Left renal cortex interstitium (tissue), 4 donors: ENCODE measurements around the gene HMMR. TPM values are rescaled to one million over a fixed set of nuclear protein-coding genes. Genes with fewer than 3 reads are reported as not detected.

ENCODE experiments used
- polyA plus RNA-seq, 4 donors: library from polyadenylated mRNA; unstranded; fragments of 120-200 nt; gene quantifications; one replicate each; pipeline ENCODE4 v1.2.1, GENCODE V29; 2013; ENCODE audit not compliant: insufficient read length in 4 of 4

The HMMR gene
- polyA plus RNA-seq, 4 donors = 18.0 to 21.5 (median 20.9) TPM

Other genes with a start within 250 kb of the HMMR start
- 100 to 1,000 TPM; 159 to 224 (median 199) TPM for gene CCNG1, start 23.0 kb upstream of the HMMR start, polyA plus RNA-seq
- 10 to 100 TPM; 50.1 to 63.3 (median 57.3) TPM for gene NUDCD2, start 530 bp upstream of the HMMR start, polyA plus RNA-seq
- gene MAT2B, start 45.0 kb downstream of the HMMR start, polyA plus RNA-seq = 100 to 1,000 TPM in 3 of 4 donors, 10 to 100 TPM in 1; 99.3 to 113 (median 109) TPM